ENCODE results near the gene ITPA. TPM values are rescaled to one million over a fixed set of nuclear protein-coding genes. Genes with fewer than 3 reads are reported as not detected.

Gene ITPA
- total and polyA plus RNA-seq, 2 of the 13 experiments (the other 11 are each of a cell fraction or from before 2014, with no cell fraction given) = 60.1 to 103 TPM

DNA sequence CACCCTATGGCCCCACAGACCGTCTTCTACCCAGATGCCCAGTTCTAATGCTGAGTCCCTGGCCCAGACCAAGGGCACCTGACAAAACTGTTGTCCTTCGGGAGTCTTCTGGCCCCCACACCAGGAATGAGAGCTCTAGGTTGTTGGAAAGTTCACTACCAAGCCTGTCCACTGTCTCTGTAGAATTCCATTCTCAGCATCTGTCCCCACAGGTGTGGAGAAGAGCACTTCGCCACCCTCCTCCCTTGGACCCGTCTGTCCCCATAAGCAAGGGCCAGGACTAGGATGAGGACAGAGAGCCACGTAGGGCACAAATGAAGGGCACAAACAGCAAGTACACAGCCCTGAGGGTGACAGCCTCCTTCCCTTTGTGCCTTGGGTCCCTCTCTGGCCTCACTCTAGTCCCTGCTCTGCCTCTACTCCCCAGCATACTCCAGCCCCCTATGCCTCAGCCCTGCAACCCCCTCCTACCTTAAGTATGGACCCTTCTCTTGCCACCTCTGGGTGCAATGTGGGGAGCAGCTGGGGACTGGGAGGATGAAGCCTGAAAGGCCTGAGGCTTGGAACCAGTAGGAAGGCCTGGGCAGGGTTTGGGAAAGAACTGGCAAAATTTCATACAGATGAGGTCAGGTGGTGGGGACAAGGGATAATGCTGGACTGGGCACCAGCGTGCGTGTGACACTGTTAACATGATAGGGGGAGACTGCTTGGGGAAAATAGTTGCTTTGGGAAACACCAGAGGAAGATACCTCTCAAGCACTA lies 40.3 kb upstream of the ITPA start (continued):
- TF ChIP-seq ZNF547 (CRISPR knock-in tag; IDR thresholded peaks at IDR 0.05) (peak; percentile 76; the same call in 1 of the 2 replicates), ZNF570 (CRISPR knock-in tag; IDR thresholded peaks at IDR 0.05; ENCODE audit: borderline replicate concordance) (no peak), NRL (CRISPR knock-in tag; IDR thresholded peaks at IDR 0.05; ENCODE audit: borderline replicate concordance) (no peak), ELF4 (CRISPR knock-in tag; IDR thresholded peaks at IDR 0.05; ENCODE audit: borderline replicate concordance) (no peak), KDM5B (CRISPR knock-in tag; IDR thresholded peaks at IDR 0.05; ENCODE audit: borderline replicate concordance) (no peak)
- TF ChIP-seq, protein P1, sequence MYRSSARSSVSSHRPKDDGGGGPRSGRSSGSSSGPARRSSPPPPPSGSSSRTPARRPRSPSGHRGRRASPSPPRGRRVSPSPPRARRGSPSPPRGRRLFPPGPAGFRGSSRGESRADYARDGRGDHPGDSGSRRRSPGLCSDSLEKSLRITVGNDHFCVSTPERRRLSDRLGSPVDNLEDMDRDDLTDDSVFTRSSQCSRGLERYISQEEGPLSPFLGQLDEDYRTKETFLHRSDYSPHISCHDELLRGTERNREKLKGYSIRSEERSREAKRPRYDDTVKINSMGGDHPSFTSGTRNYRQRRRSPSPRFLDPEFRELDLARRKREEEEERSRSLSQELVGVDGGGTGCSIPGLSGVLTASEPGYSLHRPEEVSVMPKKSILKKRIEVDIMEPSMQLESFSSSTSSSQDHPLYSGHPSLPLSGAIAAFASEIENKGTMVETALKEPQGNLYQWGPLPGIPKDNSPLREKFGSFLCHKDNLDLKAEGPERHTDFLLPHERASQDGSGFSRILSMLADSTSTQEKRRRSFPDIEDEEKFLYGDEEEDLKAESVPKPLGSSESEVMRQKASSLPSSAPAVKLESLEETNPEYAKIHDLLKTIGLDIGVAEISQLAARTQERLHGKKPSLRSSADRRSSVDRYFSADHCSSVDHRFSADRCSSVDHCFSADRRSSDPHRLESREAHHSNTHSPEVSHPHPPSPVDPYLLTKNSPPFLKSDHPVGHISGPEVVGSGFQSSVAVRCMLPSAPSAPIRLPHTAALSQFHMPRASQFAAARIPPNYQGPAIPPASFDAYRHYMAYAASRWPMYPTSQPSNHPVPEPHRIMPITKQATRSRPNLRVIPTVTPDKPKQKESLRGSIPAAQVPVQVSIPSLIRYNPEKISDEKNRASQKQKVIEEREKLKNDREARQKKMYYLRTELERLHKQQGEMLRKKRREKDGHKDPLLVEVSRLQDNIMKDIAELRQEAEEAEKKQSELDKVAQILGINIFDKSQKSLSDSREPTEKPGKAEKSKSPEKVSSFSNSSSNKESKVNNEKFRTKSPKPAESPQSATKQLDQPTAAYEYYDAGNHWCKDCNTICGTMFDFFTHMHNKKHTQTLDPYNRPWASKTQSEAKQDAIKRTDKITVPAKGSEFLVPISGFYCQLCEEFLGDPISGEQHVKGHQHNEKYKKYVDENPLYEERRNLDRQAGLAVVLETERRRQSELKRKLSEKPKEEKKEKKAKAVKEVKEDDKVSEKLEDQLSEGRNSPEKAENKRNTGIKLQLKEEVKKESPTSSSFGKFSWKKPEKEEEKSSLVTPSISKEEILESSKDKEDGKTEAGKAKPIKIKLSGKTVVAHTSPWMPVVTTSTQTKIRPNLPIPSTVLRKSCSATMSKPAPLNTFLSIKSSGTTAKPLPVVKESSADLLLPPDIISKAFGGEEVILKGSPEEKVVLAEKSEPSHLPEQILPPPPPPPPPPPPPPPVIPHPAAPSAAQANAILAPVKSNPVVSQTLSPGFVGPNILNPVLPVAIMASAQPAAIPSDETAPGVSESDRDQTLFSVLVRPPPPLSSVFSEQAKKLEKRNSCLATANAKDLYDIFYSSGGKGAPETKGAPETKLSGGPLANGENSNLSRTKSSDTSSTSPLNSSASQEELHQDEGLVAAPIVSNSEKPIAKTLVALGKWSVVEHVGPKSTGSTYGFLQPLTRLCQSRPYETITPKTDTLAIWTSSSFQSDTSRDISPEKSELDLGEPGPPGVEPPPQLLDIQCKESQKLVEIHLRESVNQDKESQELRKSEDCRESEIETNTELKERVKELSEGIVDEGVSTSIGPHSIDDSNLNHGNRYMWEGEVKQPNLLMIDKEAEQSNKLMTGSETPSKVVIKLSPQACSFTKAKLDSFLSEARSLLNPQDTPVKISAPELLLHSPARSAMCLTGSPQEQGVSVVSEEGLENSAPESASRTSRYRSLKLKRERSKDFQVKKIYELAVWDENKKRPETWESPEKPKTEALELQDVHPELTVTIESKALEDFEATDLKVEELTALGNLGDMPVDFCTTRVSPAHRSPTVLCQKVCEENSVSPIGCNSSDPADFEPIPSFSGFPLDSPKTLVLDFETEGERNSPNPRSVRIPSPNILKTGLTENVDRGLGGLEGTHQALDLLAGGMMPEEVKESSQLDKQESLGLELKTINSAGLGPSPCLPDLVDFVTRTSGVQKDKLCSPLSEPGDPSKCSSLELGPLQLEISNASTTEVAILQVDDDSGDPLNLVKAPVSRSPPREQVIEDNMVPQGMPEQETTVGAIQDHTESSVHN (CRISPR knock-in tag; IDR thresholded peaks at IDR 0.05) = no peak
- TF ChIP-seq, protein P2, sequence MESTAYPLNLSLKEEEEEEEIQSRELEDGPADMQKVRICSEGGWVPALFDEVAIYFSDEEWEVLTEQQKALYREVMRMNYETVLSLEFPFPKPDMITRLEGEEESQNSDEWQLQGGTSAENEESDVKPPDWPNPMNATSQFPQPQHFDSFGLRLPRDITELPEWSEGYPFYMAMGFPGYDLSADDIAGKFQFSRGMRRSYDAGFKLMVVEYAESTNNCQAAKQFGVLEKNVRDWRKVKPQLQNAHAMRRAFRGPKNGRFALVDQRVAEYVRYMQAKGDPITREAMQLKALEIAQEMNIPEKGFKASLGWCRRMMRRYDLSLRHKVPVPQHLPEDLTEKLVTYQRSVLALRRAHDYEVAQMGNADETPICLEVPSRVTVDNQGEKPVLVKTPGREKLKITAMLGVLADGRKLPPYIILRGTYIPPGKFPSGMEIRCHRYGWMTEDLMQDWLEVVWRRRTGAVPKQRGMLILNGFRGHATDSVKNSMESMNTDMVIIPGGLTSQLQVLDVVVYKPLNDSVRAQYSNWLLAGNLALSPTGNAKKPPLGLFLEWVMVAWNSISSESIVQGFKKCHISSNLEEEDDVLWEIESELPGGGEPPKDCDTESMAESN (CRISPR knock-in tag; conservative IDR thresholded peaks at IDR 0.05) = no peak
- TF ChIP-seq, protein P3, sequence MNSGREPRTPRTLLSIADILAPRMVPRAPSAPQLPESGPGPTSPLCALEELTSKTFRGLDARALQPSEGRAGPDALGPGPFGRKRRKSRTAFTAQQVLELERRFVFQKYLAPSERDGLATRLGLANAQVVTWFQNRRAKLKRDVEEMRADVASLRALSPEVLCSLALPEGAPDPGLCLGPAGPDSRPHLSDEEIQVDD (CRISPR knock-in tag; IDR thresholded peaks at IDR 0.05; ENCODE audit: borderline replicate concordance) = 0 out of 2 replicates have a peak, but pooled peaks have one; percentile 15
- TF ChIP-seq, protein P4, sequence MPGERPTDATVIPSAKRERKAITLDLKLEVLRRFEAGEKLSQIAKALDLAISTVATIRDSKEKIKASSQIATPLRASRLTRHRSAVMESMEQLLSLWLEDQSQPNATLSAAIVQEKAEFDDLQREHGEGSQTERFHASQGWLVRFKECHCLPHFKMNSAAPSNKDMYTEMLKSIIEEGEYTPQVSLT (CRISPR knock-in tag; IDR thresholded peaks at IDR 0.05; ENCODE audit: borderline replicate concordance, low read depth) = no peak
- TF ChIP-seq, protein P5, sequence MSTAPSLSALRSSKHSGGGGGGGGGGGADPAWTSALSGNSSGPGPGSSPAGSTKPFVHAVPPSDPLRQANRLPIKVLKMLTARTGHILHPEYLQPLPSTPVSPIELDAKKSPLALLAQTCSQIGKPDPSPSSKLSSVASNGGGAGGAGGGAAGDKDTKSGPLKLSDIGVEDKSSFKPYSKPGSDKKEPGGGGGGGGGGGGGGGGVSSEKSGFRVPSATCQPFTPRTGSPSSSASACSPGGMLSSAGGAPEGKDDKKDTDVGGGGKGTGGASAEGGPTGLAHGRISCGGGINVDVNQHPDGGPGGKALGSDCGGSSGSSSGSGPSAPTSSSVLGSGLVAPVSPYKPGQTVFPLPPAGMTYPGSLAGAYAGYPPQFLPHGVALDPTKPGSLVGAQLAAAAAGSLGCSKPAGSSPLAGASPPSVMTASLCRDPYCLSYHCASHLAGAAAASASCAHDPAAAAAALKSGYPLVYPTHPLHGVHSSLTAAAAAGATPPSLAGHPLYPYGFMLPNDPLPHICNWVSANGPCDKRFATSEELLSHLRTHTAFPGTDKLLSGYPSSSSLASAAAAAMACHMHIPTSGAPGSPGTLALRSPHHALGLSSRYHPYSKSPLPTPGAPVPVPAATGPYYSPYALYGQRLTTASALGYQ (CRISPR knock-in tag; IDR thresholded peaks at IDR 0.05) = no peak
- TF ChIP-seq, protein P6, sequence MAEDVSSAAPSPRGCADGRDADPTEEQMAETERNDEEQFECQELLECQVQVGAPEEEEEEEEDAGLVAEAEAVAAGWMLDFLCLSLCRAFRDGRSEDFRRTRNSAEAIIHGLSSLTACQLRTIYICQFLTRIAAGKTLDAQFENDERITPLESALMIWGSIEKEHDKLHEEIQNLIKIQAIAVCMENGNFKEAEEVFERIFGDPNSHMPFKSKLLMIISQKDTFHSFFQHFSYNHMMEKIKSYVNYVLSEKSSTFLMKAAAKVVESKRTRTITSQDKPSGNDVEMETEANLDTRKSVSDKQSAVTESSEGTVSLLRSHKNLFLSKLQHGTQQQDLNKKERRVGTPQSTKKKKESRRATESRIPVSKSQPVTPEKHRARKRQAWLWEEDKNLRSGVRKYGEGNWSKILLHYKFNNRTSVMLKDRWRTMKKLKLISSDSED (CRISPR knock-in tag; IDR thresholded peaks at IDR 0.05) = no peak

Data from HepG2 (cell line).